ENCODE results near the gene C1orf21.

Gene C1orf21

GRCh38 chr1:184513966-184514365, 127.1 kb downstream of the C1orf21 start:
- DNase-seq (ENCODE audit: low read depth in 2 of 2): no peak

- no peak for DNase-seq (ENCODE audit: low read depth in 2 of 2)
Measured at GRCh38 chr1:184514447-184514846, 127.6 kb downstream of the C1orf21 start.

GRCh38 chr1:184517130-184517529, 130.3 kb downstream of the C1orf21 start:
- no peak for DNase-seq (ENCODE audit: low read depth in 2 of 2)

DNA sequence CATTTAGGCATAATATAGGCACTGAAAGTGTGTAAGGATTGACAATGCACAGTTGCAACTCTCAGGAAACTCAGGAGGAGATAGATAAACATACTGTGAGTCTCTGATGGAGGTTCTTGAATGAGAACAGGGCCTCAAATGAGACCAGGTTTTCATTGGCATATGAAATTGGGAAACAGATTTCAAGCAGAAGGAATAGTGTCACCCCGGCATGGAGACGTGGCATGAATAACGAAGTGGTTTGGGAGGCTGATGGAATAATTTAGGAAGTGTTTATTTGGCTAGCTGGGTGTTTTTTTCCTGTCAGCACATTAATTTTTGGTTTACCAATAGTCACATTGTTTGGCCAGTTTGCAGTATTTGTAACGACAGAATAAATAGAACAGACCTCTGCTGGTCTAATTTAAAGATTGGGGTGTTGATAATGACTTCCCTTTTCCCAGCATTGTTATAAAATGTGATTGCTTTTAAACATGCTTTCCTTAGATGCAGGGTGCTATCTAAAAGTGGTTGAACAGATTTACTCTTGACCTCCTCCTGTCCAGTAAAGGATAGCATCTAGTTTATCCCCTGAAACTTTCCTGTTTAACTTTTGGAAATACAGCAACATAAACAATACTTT, 132.0 kb downstream of the C1orf21 start:
- DNase-seq (ENCODE audit: low read depth in 2 of 2): no peak

- DNase-seq (ENCODE audit: low read depth in 2 of 2): no peak
Measured at GRCh38 chr1:184520336-184520735, 133.5 kb downstream of the C1orf21 start.

DNA sequence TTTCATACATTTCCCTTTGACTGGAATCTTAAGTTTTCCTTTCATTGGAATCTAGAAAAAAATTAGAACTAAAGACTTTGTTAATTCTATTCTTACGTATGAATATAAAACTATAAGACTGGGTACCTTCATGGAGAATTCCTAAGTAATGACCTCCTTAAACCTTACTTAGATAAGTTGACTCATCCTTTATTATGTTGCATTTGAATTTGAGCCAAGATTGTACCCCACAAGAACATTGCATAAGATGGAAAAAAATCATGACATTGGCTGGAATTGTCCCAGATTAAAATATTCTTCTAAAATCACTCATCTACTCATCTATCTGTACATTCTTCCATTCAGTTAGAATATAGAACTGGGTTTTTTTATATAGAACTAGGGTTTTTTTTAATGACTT, 137.4 kb downstream of the C1orf21 start:
- DNase-seq (ENCODE audit: low read depth in 2 of 2): no peak

DNA sequence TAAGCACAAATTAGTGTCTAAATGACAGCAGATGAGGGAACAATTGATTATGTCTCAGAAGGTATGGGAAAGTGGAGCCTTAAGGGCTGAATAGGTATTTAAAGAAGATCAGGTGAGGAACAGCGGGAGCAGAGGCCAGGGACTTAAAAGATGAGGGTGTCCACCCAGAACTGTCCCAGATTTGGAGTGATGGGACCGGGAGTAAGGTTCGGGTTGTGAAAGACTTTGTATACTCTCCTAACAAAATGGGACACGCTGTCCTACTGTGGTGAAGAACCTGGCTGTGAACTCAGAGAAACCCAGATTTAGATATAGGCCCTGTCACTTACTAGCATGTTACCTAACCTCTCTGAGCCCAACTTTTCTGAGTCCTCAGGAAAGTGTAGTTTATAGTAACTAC, 140.6 kb downstream of the C1orf21 start:
- DNase-seq (ENCODE audit: low read depth in 2 of 2): no peak

DNA sequence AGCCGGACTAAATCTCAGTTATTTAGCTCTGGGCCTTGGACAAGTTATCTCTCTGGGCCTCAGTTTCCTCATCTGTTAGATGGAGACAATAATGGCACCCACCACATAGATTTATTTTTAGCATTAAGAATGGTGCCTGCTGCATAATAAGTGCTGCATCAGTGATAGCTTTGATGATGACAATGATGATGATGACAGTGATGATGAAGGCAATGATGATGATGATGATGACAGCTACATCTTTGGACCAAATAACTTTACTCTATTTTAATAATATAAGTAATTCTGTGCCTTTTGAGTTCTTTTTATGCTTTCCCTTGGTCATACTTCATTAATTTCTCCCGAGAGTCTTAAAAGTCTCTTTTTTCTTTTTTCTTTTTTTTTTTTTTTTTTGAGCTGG, 143.4 kb downstream of the C1orf21 start:
- no peak for DNase-seq (ENCODE audit: low read depth in 2 of 2)

DNA sequence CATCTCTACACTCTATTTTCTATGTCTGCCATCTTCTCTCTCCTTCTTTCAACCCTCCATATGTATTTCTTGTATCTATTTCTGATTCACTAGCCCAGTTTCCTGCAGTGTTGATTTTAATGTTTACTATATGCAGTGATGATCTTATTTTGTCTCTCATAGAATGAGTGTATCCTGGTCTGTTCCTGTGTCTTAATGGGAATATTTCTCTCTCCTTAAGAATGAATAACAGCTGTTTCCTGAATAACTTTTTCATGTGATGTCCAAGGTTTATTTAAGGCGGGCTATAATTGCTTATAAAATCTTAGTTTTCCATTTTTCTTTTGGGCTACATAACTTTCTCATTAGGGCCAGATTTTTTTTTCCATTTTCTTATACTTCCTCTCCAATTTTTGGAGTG, 144.5 kb downstream of the C1orf21 start:
- DNase-seq (ENCODE audit: low read depth in 2 of 2): no peak

GRCh38 chr1:184532199-184532598, 145.4 kb downstream of the C1orf21 start:
- DNase-seq (ENCODE audit: low read depth in 2 of 2): no peak

GRCh38 chr1:184533049-184533448, 146.2 kb downstream of the C1orf21 start:
- DNase-seq (ENCODE audit: low read depth in 2 of 2): no peak

- DNase-seq (ENCODE audit: low read depth in 2 of 2): no peak
Measured at GRCh38 chr1:184533915-184534314, 147.1 kb downstream of the C1orf21 start.

DNA sequence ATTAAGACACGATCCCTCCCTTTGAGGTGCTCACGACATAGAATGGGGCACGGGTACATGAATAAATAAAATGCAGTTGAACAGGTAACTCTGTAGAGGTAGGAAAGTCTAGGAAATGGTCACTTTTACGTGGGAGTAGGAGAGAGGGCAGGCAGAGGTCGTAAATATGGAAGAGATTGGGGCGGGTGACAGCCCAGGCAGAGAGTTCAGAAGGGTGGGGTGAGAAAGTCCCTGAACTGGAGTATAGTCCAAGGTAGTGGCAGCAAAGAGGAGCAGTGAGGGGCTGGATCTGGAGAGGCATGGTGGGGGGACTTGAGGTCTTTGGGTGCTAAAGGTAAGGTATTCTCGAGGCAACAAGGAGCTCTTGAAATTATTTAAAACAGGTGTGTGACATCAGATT, 147.9 kb downstream of the C1orf21 start:
- DNase-seq (ENCODE audit: low read depth in 2 of 2): no peak

DNA sequence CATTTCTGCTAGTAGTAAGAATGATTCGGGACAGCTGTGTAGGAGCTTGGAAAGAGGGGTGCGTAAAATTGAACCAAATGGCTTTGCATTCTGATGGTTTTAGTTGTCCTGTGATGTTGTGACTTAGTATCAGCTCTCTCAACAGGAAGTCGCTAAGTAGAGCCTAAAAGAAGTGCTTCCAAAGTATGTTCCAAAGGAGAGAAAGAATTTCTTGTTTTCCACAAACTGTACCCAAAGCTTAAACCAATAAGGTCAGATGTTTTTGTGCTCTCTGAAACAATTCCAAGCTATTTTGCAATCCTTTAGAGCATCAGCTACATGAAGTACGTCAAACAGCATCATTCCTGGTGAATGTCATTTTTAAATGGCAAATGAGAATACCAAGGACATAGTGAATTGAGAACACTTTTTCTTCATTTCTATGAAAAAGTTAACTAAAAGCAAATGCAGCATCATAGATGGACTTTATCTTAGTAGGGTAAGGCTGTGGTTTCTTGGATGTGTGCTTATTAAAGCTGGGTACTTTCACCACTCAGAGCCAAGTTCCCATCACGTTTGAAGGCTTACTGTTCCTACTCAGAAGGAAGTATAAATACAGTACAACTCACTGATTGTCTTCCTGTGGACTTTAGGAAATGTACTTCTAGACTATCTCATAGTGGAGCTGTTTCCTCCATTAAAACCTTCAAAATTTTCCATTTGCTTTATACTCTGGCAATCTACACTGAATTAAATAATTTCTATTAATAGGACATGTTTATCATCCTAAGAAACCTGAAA, 148.6 kb downstream of the C1orf21 start:
- DNase-seq (ENCODE audit: low read depth in 2 of 2): no peak

DNA sequence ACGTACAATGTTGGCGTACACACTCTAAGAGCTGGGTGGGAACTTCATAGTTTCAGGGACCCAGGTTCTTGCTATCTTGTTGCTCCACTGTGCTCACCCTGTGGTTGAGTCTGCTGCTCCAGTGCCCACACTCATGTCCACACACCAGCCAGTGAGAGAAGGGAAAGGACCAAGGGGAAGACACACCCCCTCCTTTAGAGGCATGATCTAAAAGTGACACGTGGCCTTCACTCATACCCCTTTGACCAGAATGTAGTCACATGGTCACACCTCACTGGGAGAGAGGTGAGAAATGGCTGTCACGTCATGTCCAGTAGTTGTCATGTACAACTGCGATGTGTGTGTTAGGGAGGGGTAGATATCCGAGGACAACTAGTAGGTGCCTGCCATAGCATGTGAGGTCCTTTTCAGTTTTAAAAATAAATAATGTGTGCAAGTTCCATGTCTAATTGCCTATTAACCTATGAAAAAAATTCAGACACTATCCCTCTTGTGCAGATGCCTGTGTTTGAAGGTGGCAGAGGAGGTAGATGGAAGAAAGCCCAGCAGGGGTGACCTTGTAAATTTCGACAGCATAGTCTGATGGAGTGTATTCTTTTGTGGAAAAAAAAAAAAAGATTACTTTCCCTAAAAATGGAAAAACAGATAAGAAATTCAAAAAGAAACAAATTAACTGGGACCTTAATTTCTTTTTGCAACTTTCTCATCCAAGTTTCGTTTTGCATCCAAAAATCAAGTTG, 149.6 kb downstream of the C1orf21 start:
- DNase-seq (ENCODE audit: low read depth in 2 of 2): no peak

GRCh38 chr1:184539580-184539979, 152.8 kb downstream of the C1orf21 start:
- DNase-seq (ENCODE audit: low read depth in 2 of 2): no peak

- DNase-seq (ENCODE audit: low read depth in 2 of 2): no peak
Measured at GRCh38 chr1:184541537-184542152, 154.8 kb downstream of the C1orf21 start.

- DNase-seq (ENCODE audit: low read depth in 2 of 2): no peak
Measured at GRCh38 chr1:184542291-184542690, 155.5 kb downstream of the C1orf21 start.

GRCh38 chr1:184545601-184546000, 158.8 kb downstream of the C1orf21 start:
- no peak for DNase-seq (ENCODE audit: low read depth in 2 of 2)

- no peak for DNase-seq (ENCODE audit: low read depth in 2 of 2)
Measured at GRCh38 chr1:184552446-184552845, 165.6 kb downstream of the C1orf21 start.

DNA sequence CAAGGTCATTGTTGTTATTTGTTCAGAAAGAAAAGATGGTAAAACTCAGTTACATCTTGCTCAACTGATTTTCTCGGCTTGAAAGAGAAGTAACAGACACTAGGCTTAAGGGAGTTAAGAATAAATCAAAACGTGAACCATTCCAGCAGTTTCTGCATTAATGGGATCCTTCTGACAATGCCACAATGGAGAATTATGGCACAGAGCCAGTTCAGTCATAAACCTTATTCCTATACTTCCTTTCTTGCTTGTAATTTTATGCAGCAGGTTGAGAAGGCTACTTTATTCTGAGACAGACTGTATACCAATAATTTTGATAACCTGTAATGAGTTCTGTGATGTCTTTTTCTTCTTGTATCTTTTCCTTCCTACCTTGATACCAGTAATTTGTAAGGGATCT, 167.0 kb downstream of the C1orf21 start:
- DNase-seq (ENCODE audit: low read depth in 2 of 2): no peak

All from stimulated activated CD8-positive, alpha-beta memory T cell treated with anti-CD3 and anti-CD28 coated beads, Interleukin-15, amount 100 ng/mL, for 48 hours (primary cell).